GM18868 (cell line): ENCODE results near the gene SP100.
"Not testable (repeated sequence)": the region's sequence is repeated elsewhere in the genome, so short reads cannot be mapped to it uniquely, and the experiment has no call there.

ENCODE experiments used
- ATAC-seq: cut with Tn5 transposase; IDR thresholded peaks from one replicate; pipeline ENCODE4 v1.9.1; 2021; ENCODE audit warnings: mild to moderate bottlenecking, moderate library complexity; ENCODE audit not compliant: unreplicated experiment

SP100 gene

GRCh38 chr2:230416061-230416721, at the start of gene SP100:
TSS of gene SP100 (plus strand) at chr2:230416201. CDS start at chr2:230416297, 96 bp downstream.
- peak; percentile 90 for ATAC-seq

DNA sequence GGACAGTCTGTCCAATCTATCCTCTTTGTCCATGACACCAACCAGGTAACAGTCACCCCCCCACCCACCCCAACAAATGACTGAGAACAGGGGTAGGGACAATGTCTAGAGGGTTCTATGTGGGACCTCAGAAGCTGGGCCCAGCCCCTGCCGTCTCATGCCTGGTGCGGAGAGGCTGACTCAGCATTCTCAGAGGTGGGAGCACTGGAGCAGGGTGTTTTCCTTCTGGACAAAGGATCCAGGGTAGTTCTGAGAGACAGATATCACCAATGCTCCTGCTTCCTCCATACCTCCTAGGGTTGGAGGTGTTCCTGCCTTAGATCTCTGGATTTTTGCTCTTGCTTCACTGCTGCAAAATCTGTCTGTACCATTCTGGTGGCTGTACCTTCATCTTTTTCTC, 33.9 kb upstream of the SP100 start:
- no peak for ATAC-seq

DNA sequence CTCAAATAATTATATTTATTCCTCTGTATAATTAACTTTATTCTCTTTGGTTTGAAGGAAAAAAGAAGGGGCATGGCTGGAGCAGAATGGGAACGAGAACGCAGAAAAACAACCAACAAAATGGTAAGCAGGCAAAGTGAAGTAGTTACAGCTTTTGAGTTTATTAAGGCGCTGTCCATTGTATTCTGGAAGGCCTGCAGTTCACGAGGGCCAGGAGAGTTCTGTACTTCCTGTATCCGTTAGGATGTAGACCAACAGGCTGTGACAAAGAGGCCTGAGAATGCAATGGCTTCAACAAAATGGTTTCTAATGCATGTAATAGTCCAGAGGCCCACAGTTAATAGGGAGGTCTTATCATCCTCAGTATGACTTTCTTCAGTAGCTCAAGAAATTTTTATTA, 32.5 kb upstream of the SP100 start:
- ATAC-seq: no peak

- no peak for ATAC-seq
Observed at GRCh38 chr2:230384986-230385385, 31.0 kb upstream of the SP100 start.

DNA sequence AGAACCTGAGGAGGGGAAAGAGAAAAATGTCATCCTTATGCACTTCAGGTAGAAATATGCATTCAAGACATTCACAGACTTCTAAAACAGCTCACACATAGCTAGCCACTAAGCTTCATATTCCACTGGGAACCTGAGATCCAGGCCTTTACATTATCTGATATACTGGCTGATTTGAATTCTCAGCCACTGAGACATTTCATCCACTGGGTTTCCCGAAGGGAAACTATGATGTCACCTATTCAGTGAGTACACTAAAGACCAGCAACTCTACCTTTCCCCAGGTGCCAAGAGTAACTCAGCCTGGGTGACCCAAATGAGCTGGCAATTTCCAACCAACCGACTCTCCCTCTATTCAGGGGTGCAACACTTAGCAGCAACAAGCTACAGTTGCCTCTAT, 21.7 kb upstream of the SP100 start:
- ATAC-seq: no peak

DNA sequence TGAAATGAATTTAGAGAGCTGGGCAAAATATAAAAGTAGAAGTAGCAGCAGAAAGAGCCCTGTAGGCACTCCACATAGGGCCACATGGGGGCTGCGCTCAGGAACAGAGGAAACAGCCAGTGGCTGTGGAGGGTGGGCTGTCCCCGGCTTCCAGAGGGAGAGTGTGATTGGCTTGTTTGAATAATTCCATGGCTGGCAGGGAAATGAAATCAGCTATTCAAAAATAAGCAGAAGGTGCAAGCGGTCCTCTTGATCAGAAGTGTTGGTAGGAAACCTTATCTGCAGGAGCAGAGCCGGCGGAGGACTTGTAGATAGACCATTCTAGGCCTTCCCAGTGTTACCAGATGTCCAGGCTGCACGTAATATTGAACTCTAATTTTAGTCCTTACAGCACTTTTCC, 17.3 kb upstream of the SP100 start:
- ATAC-seq: not testable (repeated sequence)

GRCh38 chr2:230400041-230400440, 16.0 kb upstream of the SP100 start:
- ATAC-seq: no peak

- no peak for ATAC-seq
Observed at GRCh38 chr2:230400454-230400853, 15.5 kb upstream of the SP100 start.

DNA sequence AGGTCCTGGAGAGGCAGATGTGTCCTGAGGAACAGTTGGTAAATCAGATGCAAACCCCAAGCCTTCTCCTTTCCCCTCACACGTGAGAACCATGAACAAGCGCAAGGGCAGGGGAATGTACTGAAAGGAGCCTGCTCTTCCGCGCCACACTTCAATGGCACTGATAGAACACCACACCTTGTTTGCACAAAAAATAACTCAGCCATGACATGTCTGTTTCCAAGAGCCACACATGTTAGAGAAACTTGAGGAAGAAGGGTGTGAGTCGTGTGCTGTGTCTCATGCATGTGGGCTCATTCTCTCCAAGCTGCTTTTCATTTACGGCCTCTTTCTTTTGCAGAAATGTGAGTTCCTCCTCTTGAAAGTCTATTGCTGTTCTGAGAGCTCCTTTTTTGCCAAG, 15.0 kb upstream of the SP100 start:
- ATAC-seq: not testable (repeated sequence)

DNA sequence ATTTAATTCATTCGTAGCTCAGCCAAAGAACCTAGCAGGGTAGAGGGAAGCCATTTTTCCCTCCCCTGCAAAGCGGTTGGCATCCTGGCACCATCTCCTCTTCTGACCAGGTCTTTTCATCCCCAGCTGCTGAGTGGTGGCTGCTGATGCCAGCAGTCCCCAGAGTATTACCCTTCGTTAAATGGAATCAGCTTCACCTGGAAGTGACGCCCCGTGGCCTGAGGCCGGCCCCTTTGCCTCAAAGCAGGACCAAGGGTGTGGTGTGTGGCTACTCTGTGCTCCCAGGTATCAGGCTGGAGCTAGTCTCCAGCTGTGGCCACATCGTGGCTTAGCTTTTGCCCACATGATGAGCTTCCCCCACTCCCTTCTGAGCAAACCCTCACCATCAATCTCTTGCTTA, 12.3 kb upstream of the SP100 start:
- no peak for ATAC-seq

DNA sequence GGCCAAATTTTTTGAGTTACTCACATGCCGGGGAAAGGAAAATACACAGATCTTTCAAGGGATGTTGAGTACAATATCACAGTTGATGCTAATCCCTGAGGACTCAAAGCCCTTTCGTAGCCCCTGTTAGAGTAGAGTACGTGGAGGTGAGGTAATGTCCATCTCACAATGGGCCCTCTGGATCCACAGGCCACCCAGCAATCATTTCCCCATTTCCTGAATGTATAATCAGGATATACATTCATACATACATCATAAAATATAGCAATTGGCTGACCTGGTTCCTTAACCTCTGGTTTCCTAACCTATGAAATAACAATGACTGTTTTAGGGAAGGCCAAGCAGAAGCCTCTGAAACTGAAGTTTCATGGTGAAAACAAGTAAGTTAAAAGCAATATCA, 10.2 kb upstream of the SP100 start:
- no peak for ATAC-seq

GRCh38 chr2:230408244-230408842, 7.7 kb upstream of the SP100 start:
- no peak for ATAC-seq

- ATAC-seq: not testable (repeated sequence)
Observed at GRCh38 chr2:230409316-230409715, 6.7 kb upstream of the SP100 start.

- no peak for ATAC-seq
Observed at GRCh38 chr2:230410263-230410662, 5.7 kb upstream of the SP100 start.

DNA sequence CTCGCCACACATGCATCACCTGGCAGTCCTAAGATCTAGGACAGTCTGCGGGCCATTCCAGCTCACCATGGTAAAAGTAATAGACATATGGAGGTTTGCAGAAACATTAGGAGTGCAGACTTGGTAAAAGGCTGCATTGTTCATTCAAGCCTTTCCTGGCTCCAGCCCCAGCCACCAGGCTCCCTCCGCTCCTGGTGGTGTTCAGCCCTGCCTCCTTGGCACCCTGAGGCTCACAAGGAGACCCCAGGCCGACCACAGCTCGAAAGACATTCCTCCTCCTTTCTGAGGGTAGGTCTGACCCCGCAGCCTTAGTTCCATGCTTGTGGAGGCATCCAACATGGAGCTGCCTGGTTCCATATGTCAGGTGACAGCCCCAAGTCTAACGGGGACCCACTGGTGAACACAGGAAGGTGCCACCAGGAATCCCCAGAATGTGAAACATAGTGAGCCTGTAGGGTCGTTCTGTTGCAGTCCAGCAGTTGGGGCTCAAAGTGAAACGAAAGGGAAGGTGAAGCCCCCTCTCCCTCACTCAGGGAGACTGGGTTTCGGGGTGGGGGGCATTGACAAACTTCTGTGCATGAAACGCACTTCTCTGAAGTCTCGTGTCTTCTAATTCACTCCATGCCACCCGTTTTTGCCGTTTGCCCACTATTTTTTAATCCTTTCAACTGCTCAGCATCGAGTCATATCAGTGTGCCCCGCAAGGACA, 5.0 kb upstream of the SP100 start:
- no peak for ATAC-seq

DNA sequence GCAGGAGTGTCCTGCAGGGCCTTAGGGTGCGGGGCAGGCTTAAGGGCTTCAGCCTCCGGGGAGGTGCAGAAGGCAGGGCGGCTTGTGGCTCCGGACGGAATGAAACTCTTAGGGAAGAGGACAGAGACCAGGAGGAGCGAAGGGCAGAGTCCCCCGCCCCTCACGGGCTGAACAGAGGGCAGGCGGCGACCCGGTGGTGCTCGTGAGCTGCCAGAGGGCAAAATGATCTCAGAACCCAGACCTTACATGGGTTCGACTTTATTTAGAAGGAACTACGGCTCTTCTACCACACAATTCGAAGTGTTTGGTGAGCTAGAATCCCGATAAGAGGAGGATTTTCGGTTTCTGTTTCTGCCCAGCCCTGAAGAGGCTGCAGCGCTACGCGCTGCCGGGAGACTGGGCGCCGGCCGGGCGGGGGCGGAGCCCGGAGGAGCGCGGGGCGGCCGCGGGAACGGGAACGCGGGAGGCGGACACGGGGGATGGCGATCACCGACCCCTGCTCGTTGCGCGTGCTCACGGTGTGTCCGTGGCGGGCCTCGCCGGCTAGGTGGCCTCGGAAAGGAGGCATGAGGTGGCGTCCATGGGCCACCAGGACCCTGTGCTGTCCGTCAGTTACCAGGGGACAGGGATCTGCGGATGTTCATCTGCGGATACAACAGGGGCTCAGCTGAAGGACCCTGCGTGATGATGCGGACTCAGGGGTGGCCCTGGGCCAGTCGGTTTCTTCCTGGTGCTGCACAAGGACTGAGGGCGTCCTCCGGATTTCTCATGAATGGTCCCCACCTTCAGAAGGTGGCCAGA, 4.2 kb upstream of the SP100 start:
- peak; percentile 54 for ATAC-seq

DNA sequence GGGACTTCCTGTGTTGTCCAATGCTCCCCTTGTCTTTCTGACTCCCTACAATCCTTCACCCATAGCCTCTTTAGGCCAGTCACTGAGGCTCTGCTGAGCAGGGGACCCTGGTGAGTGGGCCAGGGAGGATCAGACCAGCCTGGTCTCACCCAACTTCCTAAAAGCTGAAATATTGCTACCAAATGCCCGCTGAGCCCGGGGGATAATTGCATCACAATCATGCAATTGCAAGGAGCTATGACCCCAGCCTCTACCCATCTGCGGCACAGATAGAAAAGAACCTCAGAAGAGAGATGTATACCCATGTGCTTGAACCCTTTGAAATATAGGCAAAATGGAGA, 3.7 kb upstream of the SP100 start:
- ATAC-seq: no peak

GRCh38 chr2:230412846-230413245, 3.2 kb upstream of the SP100 start:
- no peak for ATAC-seq

- no peak for ATAC-seq
Observed at GRCh38 chr2:230413479-230413878, 2.5 kb upstream of the SP100 start.

DNA sequence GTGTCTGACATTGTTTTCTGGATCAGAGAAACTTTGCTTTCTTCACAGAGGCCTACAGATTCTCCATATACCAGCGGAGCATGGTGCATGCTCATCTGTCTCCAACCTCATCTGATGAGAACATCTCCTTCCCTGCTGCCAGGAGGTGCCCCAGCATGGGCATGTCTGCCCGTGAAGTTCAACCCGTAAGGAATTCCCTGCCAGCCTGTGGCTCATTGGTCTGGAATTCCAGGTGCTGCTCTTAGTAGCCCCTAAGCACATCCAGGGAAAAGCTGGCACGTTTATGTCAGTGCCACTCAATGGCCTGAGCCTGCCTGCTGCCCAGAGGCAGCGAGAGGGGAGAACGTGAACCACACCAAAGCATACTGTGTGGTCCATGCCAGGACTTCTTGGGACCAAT, 1.7 kb upstream of the SP100 start:
- no peak for ATAC-seq

DNA sequence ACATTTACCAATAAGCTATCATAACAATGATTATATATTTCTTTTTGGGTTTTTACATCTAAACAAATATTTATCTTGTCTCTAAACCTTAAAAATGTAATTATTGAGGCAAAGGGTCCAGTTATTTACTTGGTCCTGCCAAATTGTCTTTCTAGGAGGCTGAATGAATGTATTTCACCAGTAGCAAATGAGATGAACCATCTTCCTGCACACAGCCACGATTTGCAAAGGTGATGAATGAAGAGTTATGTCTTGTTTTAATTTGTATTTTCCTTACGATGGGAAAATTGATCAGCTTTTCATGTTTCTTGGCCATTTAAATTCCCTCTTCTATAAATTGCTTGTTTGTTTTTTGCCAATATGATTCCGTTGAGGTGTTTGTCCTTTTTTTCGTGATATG, 1.4 kb downstream of the SP100 start:
- ATAC-seq: no peak
